WTC11 (cell line): Measurements from ENCODE around the gene FHOD3.

Experiments
- CBFB ChIP-seq: sonication (generic); formaldehyde crosslinking; IDR thresholded peaks from 2 replicates; pipeline ENCODE4 v1.8.1; 2022; ENCODE audit warnings: mild to moderate bottlenecking, low read depth, missing genetic modification reagents
- ETV6 ChIP-seq: sonication (generic); formaldehyde crosslinking; IDR thresholded peaks from 2 replicates; pipeline ENCODE4 v1.8.1; 2022; ENCODE audit warnings: mild to moderate bottlenecking, missing genetic modification reagents
- FOXK1 ChIP-seq: sonication (generic); formaldehyde crosslinking; IDR thresholded peaks from 2 replicates; pipeline ENCODE4 v1.8.0; 2022; ENCODE audit warnings: mild to moderate bottlenecking, moderate library complexity, missing genetic modification reagents
- JUN ChIP-seq: sonication (generic); formaldehyde crosslinking; IDR thresholded peaks from 2 replicates; pipeline ENCODE4 v1.8.0; 2023; ENCODE audit warnings: mild to moderate bottlenecking, missing genetic modification reagents
- MAX ChIP-seq: sonication (generic); formaldehyde crosslinking; IDR thresholded peaks from 2 replicates; pipeline ENCODE4 v1.8.0; 2022; ENCODE audit warnings: mild to moderate bottlenecking, missing genetic modification reagents
- SP1 ChIP-seq: sonication (generic); formaldehyde crosslinking; conservative IDR thresholded peaks from 2 replicates; pipeline ENCODE4 v1.8.1; 2022; ENCODE audit warnings: missing genetic modification reagents
- STAT6 ChIP-seq: sonication (generic); formaldehyde crosslinking; conservative IDR thresholded peaks from 2 replicates; pipeline ENCODE4 v1.8.1; 2023; ENCODE audit warnings: mild to moderate bottlenecking, low read depth, missing genetic modification reagents, moderate library complexity
- TF ChIP-seq, protein P1 (sequence below): fragments of 200-600 bp; IDR thresholded peaks from 2 replicates; pipeline ENCODE4 v1.8.0; 2022; ENCODE audit warnings: antibody characterized with exemption
- TF ChIP-seq, protein P2 (sequence below): sonication (generic); formaldehyde crosslinking; IDR thresholded peaks from 2 replicates; pipeline ENCODE4 v1.8.1; 2023; ENCODE audit warnings: mild to moderate bottlenecking, missing genetic modification reagents, moderate library complexity

GRCh38 chr18:36692921-36693332 is 395.4 kb downstream of the FHOD3 start:
- TF ChIP-seq, protein P1, sequence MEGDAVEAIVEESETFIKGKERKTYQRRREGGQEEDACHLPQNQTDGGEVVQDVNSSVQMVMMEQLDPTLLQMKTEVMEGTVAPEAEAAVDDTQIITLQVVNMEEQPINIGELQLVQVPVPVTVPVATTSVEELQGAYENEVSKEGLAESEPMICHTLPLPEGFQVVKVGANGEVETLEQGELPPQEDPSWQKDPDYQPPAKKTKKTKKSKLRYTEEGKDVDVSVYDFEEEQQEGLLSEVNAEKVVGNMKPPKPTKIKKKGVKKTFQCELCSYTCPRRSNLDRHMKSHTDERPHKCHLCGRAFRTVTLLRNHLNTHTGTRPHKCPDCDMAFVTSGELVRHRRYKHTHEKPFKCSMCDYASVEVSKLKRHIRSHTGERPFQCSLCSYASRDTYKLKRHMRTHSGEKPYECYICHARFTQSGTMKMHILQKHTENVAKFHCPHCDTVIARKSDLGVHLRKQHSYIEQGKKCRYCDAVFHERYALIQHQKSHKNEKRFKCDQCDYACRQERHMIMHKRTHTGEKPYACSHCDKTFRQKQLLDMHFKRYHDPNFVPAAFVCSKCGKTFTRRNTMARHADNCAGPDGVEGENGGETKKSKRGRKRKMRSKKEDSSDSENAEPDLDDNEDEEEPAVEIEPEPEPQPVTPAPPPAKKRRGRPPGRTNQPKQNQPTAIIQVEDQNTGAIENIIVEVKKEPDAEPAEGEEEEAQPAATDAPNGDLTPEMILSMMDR: no peak
- TF ChIP-seq CBFB: no peak
- no peak for TF ChIP-seq MAX (CRISPR knock-in tag)
- TF ChIP-seq JUN (CRISPR knock-in tag): no peak
- no peak for TF ChIP-seq FOXK1
- no peak for TF ChIP-seq SP1 (CRISPR knock-in tag)
- TF ChIP-seq ETV6 (CRISPR knock-in tag): no peak
- TF ChIP-seq STAT6 (CRISPR knock-in tag): no peak
- TF ChIP-seq, protein P2, sequence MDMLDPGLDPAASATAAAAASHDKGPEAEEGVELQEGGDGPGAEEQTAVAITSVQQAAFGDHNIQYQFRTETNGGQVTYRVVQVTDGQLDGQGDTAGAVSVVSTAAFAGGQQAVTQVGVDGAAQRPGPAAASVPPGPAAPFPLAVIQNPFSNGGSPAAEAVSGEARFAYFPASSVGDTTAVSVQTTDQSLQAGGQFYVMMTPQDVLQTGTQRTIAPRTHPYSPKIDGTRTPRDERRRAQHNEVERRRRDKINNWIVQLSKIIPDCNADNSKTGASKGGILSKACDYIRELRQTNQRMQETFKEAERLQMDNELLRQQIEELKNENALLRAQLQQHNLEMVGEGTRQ (CRISPR knock-in tag): no peak
